IPS-11a (cell line): ENCODE results near the gene CYSLTR1.
"Not testable (repeated sequence)": the region's sequence is repeated elsewhere in the genome, so short reads cannot be mapped to it uniquely, and the experiment has no call there.

Experiments used
- H3K4me3 ChIP-seq: one replicate; pipeline ENCODE4 v1.5.1; 2013; ENCODE audit warnings: low read depth, low read length, control low read depth

Gene CYSLTR1

GRCh38 chrX:78327370-78328086 is at the start of gene CYSLTR1:
CYSLTR1 (minus strand) TSS chrX:78327611; CDS start chrX:78273746, 53,865 bp downstream.
- no peak within 1 kb of the TSS for H3K4me3 ChIP-seq

GRCh38 chrX:78377186-78377585 is 49.8 kb upstream of the CYSLTR1 start:
- H3K4me3 ChIP-seq = no peak overlapping the region

- H3K4me3 ChIP-seq = no peak overlapping the region
Measured at GRCh38 chrX:78375894-78376293, 48.5 kb upstream of the CYSLTR1 start.

- no peak overlapping the region for H3K4me3 ChIP-seq
Measured at GRCh38 chrX:78366576-78366975, 39.2 kb upstream of the CYSLTR1 start.

- H3K4me3 ChIP-seq = no peak overlapping the region
Measured at GRCh38 chrX:78357342-78358055, 30.1 kb upstream of the CYSLTR1 start.

- H3K4me3 ChIP-seq = no peak overlapping the region
Measured at GRCh38 chrX:78333521-78333920, 6.1 kb upstream of the CYSLTR1 start.

- H3K4me3 ChIP-seq = no peak overlapping the region
Measured at GRCh38 chrX:78331708-78332107, 4.3 kb upstream of the CYSLTR1 start.

GRCh38 chrX:78330540-78330939 is 3.1 kb upstream of the CYSLTR1 start:
- no peak overlapping the region for H3K4me3 ChIP-seq

GRCh38 chrX:78330068-78330467 is 2.7 kb upstream of the CYSLTR1 start:
- H3K4me3 ChIP-seq = no peak overlapping the region

GRCh38 chrX:78329486-78329885 is 2.1 kb upstream of the CYSLTR1 start:
- H3K4me3 ChIP-seq = no peak overlapping the region

GRCh38 chrX:78326401-78326800 is 1.0 kb downstream of the CYSLTR1 start:
- H3K4me3 ChIP-seq = no peak overlapping the region

GRCh38 chrX:78322863-78323262 is 4.5 kb downstream of the CYSLTR1 start:
- H3K4me3 ChIP-seq = no peak overlapping the region

- no peak overlapping the region for H3K4me3 ChIP-seq
Measured at GRCh38 chrX:78321809-78322208, 5.6 kb downstream of the CYSLTR1 start.

GRCh38 chrX:78316265-78316664 is 11.1 kb downstream of the CYSLTR1 start:
- H3K4me3 ChIP-seq = no peak overlapping the region

GRCh38 chrX:78315745-78316144 is 11.7 kb downstream of the CYSLTR1 start:
- H3K4me3 ChIP-seq = no peak overlapping the region

GRCh38 chrX:78314561-78314960 is 12.8 kb downstream of the CYSLTR1 start:
- no peak overlapping the region for H3K4me3 ChIP-seq

GRCh38 chrX:78313526-78313925 is 13.9 kb downstream of the CYSLTR1 start:
- no peak overlapping the region for H3K4me3 ChIP-seq

GRCh38 chrX:78307665-78308064 is 19.7 kb downstream of the CYSLTR1 start:
- no peak overlapping the region for H3K4me3 ChIP-seq

- no peak overlapping the region for H3K4me3 ChIP-seq
Measured at GRCh38 chrX:78303086-78303485, 24.3 kb downstream of the CYSLTR1 start.

GRCh38 chrX:78300933-78301332 is 26.5 kb downstream of the CYSLTR1 start:
- not testable (repeated sequence) for H3K4me3 ChIP-seq

- H3K4me3 ChIP-seq = no peak overlapping the region
Measured at GRCh38 chrX:78283511-78283910, 43.9 kb downstream of the CYSLTR1 start.

GRCh38 chrX:78237127-78237526 is 90.3 kb downstream of the CYSLTR1 start:
- H3K4me3 ChIP-seq = no peak overlapping the region
